SK-N-SH treated with all-trans-retinoic acid at 6 μM for 48 hours (cell line): ENCODE data around the gene PHPT1.

Experiments
- ATAC-seq: fragments of 200-7000 bp; cut with Tn5 transposase; 3 replicates; pipeline ENCODE4 v1.9.1; 2020; ENCODE audit warnings: mild to moderate bottlenecking, moderate library complexity
- ARNTL ChIP-seq: fragments of 450-650 bp; formaldehyde crosslinking; IDR thresholded peaks from 2 replicates; pipeline ENCODE4 v1.5.0; 2020; ENCODE audit warnings: low read depth, mild to moderate bottlenecking, moderate library complexity, borderline replicate concordance
- BACH2 ChIP-seq: fragments of 250-450 bp; sonication (Bioruptor Pico); IDR thresholded peaks from 2 replicates; pipeline ENCODE4 v1.9.0; 2021; ENCODE audit warnings: mild to moderate bottlenecking, borderline replicate concordance
- CSDC2 ChIP-seq: fragments of 250-450 bp; sonication (Bioruptor Pico); IDR thresholded peaks from 2 replicates; pipeline ENCODE4 v1.5.0; 2020; ENCODE audit warnings: mild to moderate bottlenecking, moderate library complexity
- ESRRG ChIP-seq: fragments of 250-450 bp; sonication (Bioruptor Pico); IDR thresholded peaks from 2 replicates; pipeline ENCODE4 v1.6.1; 2021; ENCODE audit warnings: mild to moderate bottlenecking
- OSR1 ChIP-seq: fragments of 250-450 bp; sonication (Bioruptor Pico); IDR thresholded peaks from 2 replicates; pipeline ENCODE4 v1.8.0; 2022; ENCODE audit warnings: moderate library complexity, mild to moderate bottlenecking, inconsistent platforms
- PPARA ChIP-seq: fragments of 250-450 bp; sonication (Bioruptor Pico); IDR thresholded peaks from 2 replicates; pipeline ENCODE4 v1.5.0; 2020; ENCODE audit warnings: mild to moderate bottlenecking, borderline replicate concordance
- RARB ChIP-seq: fragments of 250-450 bp; sonication (Bioruptor Pico); IDR thresholded peaks from 2 replicates; pipeline ENCODE4 v1.8.0; 2021; ENCODE audit warnings: mild to moderate bottlenecking, moderate library complexity
- SNAI2 ChIP-seq: fragments of 250-450 bp; sonication (Bioruptor Pico); IDR thresholded peaks from 2 replicates; pipeline ENCODE4 v1.5.0; 2020; ENCODE audit warnings: mild to moderate bottlenecking, moderate library complexity
- TCF4 ChIP-seq: fragments of 250-450 bp; sonication (Bioruptor Pico); IDR thresholded peaks from 2 replicates; pipeline ENCODE4 v1.8.0; 2021; ENCODE audit warnings: mild to moderate bottlenecking, moderate library complexity, borderline replicate concordance
- TOX ChIP-seq: fragments of 250-450 bp; sonication (Bioruptor Pico); IDR thresholded peaks from 2 replicates; pipeline ENCODE4 v1.8.0; 2021; ENCODE audit warnings: mild to moderate bottlenecking, moderate library complexity, borderline replicate concordance
- ZC3H10 ChIP-seq: fragments of 250-450 bp; sonication (Bioruptor Pico); IDR thresholded peaks from 2 replicates; pipeline ENCODE4 v1.5.1; 2021; ENCODE audit warnings: mild to moderate bottlenecking, moderate library complexity
- ZFP3 ChIP-seq: fragments of 250-450 bp; sonication (Bioruptor Pico); IDR thresholded peaks from 2 replicates; pipeline ENCODE4 v1.5.0; 2020; ENCODE audit warnings: mild to moderate bottlenecking, moderate library complexity
- ZFP30 ChIP-seq: fragments of 450-650 bp; formaldehyde crosslinking; IDR thresholded peaks from 2 replicates; pipeline ENCODE4 v1.5.0; 2022; ENCODE audit warnings: mild to moderate bottlenecking, moderate library complexity
- ZNF565 ChIP-seq: fragments of 450-650 bp; formaldehyde crosslinking; conservative IDR thresholded peaks from 2 replicates; pipeline ENCODE4 v1.5.0; 2020; ENCODE audit warnings: low read depth, mild to moderate bottlenecking, moderate library complexity
- ZNF70 ChIP-seq: fragments of 450-650 bp; formaldehyde crosslinking; IDR thresholded peaks from 2 replicates; pipeline ENCODE4 v1.5.0; 2020; ENCODE audit warnings: mild to moderate bottlenecking, moderate library complexity
- ZNF8 ChIP-seq: fragments of 450-650 bp; formaldehyde crosslinking; IDR thresholded peaks from 2 replicates; pipeline ENCODE4 v1.5.0; 2020; ENCODE audit warnings: mild to moderate bottlenecking, moderate library complexity
- TF ChIP-seq, protein P1 (sequence below): fragments of 250-450 bp; sonication (Bioruptor Pico); IDR thresholded peaks from 2 replicates; pipeline ENCODE4 v1.5.1; 2021; ENCODE audit warnings: mild to moderate bottlenecking, moderate library complexity
- TF ChIP-seq, protein P2 (sequence below): fragments of 250-450 bp; sonication (Bioruptor Pico); IDR thresholded peaks from 2 replicates; pipeline ENCODE4 v1.5.1; 2020; ENCODE audit warnings: low read depth, mild to moderate bottlenecking, moderate library complexity
- TF ChIP-seq, protein P3 (sequence below): fragments of 250-450 bp; sonication (Bioruptor Pico); IDR thresholded peaks from 2 replicates; pipeline ENCODE4 v1.5.0; 2020; ENCODE audit warnings: mild to moderate bottlenecking, moderate library complexity
- TF ChIP-seq, protein P4 (sequence below): fragments of 250-450 bp; sonication (Bioruptor Pico); IDR thresholded peaks from 2 replicates; pipeline ENCODE4 v1.8.0; 2021; ENCODE audit warnings: low read depth, mild to moderate bottlenecking, moderate library complexity, borderline replicate concordance

Gene PHPT1

DNA sequence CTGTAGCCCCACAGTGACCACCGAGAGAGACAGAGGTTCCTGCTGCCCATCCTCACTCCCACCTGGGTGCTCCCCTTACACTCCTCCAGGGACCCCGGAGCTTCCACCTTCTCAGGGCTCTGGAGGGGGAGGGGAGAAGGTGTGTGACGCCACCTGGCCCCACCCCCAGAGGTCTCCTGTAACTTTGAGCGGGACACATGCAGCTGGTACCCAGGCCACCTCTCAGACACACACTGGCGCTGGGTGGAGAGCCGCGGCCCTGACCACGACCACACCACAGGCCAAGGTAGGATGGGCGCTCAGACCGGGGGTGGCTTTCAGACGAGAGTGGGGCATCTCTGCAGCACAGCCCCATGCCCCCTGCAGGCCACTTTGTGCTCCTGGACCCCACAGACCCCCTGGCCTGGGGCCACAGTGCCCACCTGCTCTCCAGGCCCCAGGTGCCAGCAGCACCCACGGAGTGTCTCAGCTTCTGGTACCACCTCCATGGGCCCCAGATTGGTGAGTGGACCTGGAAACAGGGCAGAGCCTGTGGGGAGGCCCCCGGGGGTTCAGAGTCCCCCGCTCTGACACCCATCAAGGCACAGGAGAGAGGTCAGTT is 7.4 kb downstream of the PHPT1 start (continued):
- TF ChIP-seq BACH2 (CRISPR knock-in tag), result no peak

DNA sequence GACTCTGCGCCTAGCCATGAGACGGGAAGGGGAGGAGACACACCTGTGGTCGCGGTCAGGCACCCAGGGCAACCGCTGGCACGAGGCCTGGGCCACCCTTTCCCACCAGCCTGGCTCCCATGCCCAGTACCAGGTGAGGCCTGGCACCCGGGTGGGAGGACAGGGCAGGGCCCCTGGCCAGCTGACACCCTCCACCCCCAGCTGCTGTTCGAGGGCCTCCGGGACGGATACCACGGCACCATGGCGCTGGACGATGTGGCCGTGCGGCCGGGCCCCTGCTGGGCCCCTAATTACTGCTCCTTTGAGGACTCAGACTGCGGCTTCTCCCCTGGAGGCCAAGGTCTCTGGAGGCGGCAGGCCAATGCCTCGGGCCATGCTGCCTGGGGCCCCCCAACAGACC is 8.0 kb downstream of the PHPT1 start:
- no peak for ATAC-seq

DNA sequence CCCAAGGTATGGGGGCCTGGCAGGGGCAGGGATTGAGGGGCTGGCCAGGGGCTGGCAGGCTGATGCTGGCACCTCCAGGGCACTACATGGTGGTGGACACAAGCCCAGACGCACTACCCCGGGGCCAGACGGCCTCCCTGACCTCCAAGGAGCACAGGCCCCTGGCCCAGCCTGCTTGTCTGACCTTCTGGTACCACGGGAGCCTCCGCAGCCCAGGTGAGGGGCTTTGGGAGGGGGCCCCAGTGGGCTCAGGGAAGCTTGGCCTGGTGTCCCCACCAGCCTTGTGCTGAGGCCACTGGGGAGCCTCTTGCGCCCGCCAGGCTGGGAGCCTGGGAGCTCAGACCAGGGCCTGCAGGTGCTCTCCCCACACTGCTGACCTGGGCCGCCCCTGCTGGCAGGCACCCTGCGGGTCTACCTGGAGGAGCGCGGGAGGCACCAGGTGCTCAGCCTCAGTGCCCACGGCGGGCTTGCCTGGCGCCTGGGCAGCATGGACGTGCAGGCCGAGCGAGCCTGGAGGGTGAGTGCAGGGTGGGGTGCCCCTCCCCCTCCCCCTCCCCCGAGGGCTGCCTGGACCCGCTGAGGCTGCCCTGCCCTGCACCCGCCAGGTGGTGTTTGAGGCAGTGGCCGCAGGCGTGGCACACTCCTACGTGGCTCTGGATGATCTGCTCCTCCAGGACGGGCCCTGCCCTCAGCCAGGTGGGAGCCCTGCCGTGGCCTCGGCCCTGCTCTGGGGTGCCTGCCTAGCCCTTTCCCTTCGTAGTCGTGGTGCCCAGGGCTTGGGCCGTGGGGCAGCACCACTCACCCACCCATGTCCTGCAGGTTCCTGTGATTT is 8.6 kb downstream of the PHPT1 start:
- TF ChIP-seq, protein P1, sequence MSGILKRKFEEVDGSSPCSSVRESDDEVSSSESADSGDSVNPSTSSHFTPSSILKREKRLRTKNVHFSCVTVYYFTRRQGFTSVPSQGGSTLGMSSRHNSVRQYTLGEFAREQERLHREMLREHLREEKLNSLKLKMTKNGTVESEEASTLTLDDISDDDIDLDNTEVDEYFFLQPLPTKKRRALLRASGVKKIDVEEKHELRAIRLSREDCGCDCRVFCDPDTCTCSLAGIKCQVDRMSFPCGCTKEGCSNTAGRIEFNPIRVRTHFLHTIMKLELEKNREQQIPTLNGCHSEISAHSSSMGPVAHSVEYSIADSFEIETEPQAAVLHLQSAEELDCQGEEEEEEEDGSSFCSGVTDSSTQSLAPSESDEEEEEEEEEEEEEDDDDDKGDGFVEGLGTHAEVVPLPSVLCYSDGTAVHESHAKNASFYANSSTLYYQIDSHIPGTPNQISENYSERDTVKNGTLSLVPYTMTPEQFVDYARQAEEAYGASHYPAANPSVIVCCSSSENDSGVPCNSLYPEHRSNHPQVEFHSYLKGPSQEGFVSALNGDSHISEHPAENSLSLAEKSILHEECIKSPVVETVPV (CRISPR knock-in tag), result no peak
- no peak for TF ChIP-seq ARNTL (CRISPR knock-in tag)
- TF ChIP-seq TCF4 (CRISPR knock-in tag), result no peak
- TF ChIP-seq, protein P2, sequence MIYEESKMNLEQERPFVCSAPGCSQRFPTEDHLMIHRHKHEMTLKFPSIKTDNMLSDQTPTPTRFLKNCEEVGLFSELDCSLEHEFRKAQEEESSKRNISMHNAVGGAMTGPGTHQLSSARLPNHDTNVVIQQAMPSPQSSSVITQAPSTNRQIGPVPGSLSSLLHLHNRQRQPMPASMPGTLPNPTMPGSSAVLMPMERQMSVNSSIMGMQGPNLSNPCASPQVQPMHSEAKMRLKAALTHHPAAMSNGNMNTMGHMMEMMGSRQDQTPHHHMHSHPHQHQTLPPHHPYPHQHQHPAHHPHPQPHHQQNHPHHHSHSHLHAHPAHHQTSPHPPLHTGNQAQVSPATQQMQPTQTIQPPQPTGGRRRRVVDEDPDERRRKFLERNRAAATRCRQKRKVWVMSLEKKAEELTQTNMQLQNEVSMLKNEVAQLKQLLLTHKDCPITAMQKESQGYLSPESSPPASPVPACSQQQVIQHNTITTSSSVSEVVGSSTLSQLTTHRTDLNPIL (CRISPR knock-in tag), result no peak
- TF ChIP-seq ZFP3 (CRISPR knock-in tag), result no peak
- TF ChIP-seq BACH2 (CRISPR knock-in tag), result no peak
- no peak for TF ChIP-seq ZNF70 (CRISPR knock-in tag)
- TF ChIP-seq SNAI2 (CRISPR knock-in tag), result no peak
- TF ChIP-seq TOX (CRISPR knock-in tag), result no peak
- no peak for TF ChIP-seq ZC3H10 (CRISPR knock-in tag)
- TF ChIP-seq ZFP30, result no peak
- no peak for TF ChIP-seq ZNF565
- TF ChIP-seq PPARA (CRISPR knock-in tag), result no peak
- no peak for TF ChIP-seq OSR1 (CRISPR knock-in tag)
- no peak for TF ChIP-seq RARB (CRISPR knock-in tag)
- no peak for TF ChIP-seq ZNF8 (CRISPR knock-in tag)
- TF ChIP-seq, protein P3, sequence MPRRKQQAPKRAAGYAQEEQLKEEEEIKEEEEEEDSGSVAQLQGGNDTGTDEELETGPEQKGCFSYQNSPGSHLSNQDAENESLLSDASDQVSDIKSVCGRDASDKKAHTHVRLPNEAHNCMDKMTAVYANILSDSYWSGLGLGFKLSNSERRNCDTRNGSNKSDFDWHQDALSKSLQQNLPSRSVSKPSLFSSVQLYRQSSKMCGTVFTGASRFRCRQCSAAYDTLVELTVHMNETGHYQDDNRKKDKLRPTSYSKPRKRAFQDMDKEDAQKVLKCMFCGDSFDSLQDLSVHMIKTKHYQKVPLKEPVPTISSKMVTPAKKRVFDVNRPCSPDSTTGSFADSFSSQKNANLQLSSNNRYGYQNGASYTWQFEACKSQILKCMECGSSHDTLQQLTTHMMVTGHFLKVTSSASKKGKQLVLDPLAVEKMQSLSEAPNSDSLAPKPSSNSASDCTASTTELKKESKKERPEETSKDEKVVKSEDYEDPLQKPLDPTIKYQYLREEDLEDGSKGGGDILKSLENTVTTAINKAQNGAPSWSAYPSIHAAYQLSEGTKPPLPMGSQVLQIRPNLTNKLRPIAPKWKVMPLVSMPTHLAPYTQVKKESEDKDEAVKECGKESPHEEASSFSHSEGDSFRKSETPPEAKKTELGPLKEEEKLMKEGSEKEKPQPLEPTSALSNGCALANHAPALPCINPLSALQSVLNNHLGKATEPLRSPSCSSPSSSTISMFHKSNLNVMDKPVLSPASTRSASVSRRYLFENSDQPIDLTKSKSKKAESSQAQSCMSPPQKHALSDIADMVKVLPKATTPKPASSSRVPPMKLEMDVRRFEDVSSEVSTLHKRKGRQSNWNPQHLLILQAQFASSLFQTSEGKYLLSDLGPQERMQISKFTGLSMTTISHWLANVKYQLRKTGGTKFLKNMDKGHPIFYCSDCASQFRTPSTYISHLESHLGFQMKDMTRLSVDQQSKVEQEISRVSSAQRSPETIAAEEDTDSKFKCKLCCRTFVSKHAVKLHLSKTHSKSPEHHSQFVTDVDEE (CRISPR knock-in tag), result no peak
- TF ChIP-seq CSDC2 (CRISPR knock-in tag), result no peak
- no peak for ATAC-seq

More for the DNA sequence above, 8.0 kb downstream of the PHPT1 start:
- TF ChIP-seq, protein P4, sequence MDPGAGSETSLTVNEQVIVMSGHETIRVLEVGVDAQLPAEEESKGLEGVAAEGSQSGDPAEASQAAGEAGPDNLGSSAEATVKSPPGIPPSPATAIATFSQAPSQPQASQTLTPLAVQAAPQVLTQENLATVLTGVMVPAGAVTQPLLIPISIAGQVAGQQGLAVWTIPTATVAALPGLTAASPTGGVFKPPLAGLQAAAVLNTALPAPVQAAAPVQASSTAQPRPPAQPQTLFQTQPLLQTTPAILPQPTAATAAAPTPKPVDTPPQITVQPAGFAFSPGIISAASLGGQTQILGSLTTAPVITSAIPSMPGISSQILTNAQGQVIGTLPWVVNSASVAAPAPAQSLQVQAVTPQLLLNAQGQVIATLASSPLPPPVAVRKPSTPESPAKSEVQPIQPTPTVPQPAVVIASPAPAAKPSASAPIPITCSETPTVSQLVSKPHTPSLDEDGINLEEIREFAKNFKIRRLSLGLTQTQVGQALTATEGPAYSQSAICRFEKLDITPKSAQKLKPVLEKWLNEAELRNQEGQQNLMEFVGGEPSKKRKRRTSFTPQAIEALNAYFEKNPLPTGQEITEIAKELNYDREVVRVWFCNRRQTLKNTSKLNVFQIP (CRISPR knock-in tag), result no peak
- TF ChIP-seq OSR1 (CRISPR knock-in tag) (no peak), TOX (CRISPR knock-in tag) (no peak), PPARA (CRISPR knock-in tag) (no peak), ZNF565 (no peak), ZNF70 (CRISPR knock-in tag) (no peak), ESRRG (CRISPR knock-in tag) (no peak), CSDC2 (CRISPR knock-in tag) (no peak)
- TF ChIP-seq, protein P2 (CRISPR knock-in tag), result no peak
